GM12878 (cell line): ENCODE results near the gene MTR. TPM values are rescaled to one million over a fixed set of nuclear protein-coding genes. Genes with fewer than 3 reads are reported as not detected.

ENCODE experiments used
- BCL3 ChIP-seq: IDR thresholded peaks from 2 replicates; pipeline ENCODE4 v1.6.1; 2011; ENCODE audit warnings: borderline replicate concordance, low read depth, mild to moderate bottlenecking, moderate library complexity, low read length; ENCODE audit not compliant: insufficient read depth, poor library complexity, severe bottlenecking
- RCOR1 ChIP-seq: conservative IDR thresholded peaks from 2 replicates; pipeline ENCODE4 v1.6.1; 2012; ENCODE audit warnings: low read depth, low read length, improper control_type of control experiment
- RELB ChIP-seq: fragments of 450-650 bp; IDR thresholded peaks from 2 replicates; pipeline ENCODE4 v1.6.1; 2017; ENCODE audit warnings: low read depth, mild to moderate bottlenecking, moderate library complexity
- RFX5 ChIP-seq: IDR thresholded peaks from 2 replicates; pipeline ENCODE4 v1.6.1; 2011; ENCODE audit warnings: low read depth, low read length, improper control_type of control experiment
- TBL1XR1 ChIP-seq: IDR thresholded peaks from 2 replicates; pipeline ENCODE4 v1.6.1; 2012; ENCODE audit warnings: low read depth, low read length, improper control_type of control experiment
- ZBTB33 ChIP-seq: fragments of 450-650 bp; IDR thresholded peaks from 2 replicates; pipeline ENCODE4 v1.6.1; 2017; ENCODE audit warnings: mild to moderate bottlenecking
- ZBTB40 ChIP-seq: fragments of 450-650 bp; IDR thresholded peaks from 2 replicates; pipeline ENCODE4 v1.6.1; 2016; ENCODE audit warnings: mild to moderate bottlenecking, moderate library complexity, borderline replicate concordance
- polyA plus RNA-seq, 11 experiments: library from polyadenylated mRNA; depleted of rRNA in 4 of 11; unstranded in 6 of 11; stranded (reverse) in 5 of 11; fragments of >200 nt; fragmentation: Nextera tagmentation in 4 of 11; fragmentation: Illumina TruSeq in 1 of 11; extraction: Ambion mirVana in 4 of 11; extraction: Trizol in 1 of 11; gene quantifications; 1 replicate in 1 of 11; 2 replicates in 10 of 11; pipeline versions ENCODE4 v1.2.1 to v1.2.3, GENCODE V29; 2011 to 2016; ENCODE audit warnings: inconsistent platforms in 2 of 11, missing spikeins in 2 of 11, low read depth in 1 of 11
- total RNA-seq, 4 experiments: library from RNA; depleted of rRNA in 3 of 4; stranded (reverse); fragments of >200 nt in 3 of 4; fragmentation: Illumina TruSeq in 1 of 4; extraction: Trizol in 1 of 4; gene quantifications; 2 replicates each; pipeline versions ENCODE4 v1.2.1 to v1.2.3, GENCODE V29; 2013 to 2021

MTR gene
- total and polyA plus RNA-seq, 10 of the 15 experiments (the other 5 are each of a cell fraction or from before 2014, with no cell fraction given), result 2.4 to 38.7 (median 16.5) TPM

- no peak for TF ChIP-seq RELB
- no peak for TF ChIP-seq ZBTB33
- TF ChIP-seq RFX5, result no peak
- no peak for TF ChIP-seq ZBTB40
- TF ChIP-seq TBL1XR1, result no peak
- no peak for TF ChIP-seq BCL3
- no peak for TF ChIP-seq RCOR1
These were observed 92.0 kb downstream of the MTR start (continued) for GRCh38 chr1:236887081-236887480.
